HG03135 (cell line): Measurements from ENCODE around the gene LCE5A.
"Not testable (repeated sequence)": the region's sequence is repeated elsewhere in the genome, so short reads cannot be mapped to it uniquely, and the experiment has no call there.

Experiments
- ATAC-seq: cut with Tn5 transposase; IDR thresholded peaks from one replicate; pipeline ENCODE4 v1.9.1; 2021; ENCODE audit warnings: mild to moderate bottlenecking, moderate library complexity; ENCODE audit not compliant: unreplicated experiment

The LCE5A gene

GRCh38 chr1:152515434-152515783 is 4.8 kb downstream of the LCE5A start:
- no peak for ATAC-seq

- ATAC-seq, result no peak
These were observed 5.5 kb downstream of the LCE5A start for GRCh38 chr1:152516082-152516481.

GRCh38 chr1:152517237-152517811 is 6.7 kb downstream of the LCE5A start:
- ATAC-seq, result no peak

GRCh38 chr1:152519851-152520250 is 9.2 kb downstream of the LCE5A start:
- no peak for ATAC-seq

- no peak for ATAC-seq
These were observed 10.0 kb downstream of the LCE5A start for GRCh38 chr1:152520561-152521090.

- no peak for ATAC-seq
These were observed 14.6 kb downstream of the LCE5A start for GRCh38 chr1:152525080-152525641.

- no peak for ATAC-seq
These were observed 22.8 kb downstream of the LCE5A start for GRCh38 chr1:152533327-152533938.

GRCh38 chr1:152535774-152536173 is 25.2 kb downstream of the LCE5A start:
- no peak for ATAC-seq

- no peak for ATAC-seq
These were observed 26.9 kb downstream of the LCE5A start for GRCh38 chr1:152537496-152537895.

- ATAC-seq, result no peak
These were observed 29.3 kb downstream of the LCE5A start for GRCh38 chr1:152539901-152540300.

- no peak for ATAC-seq
These were observed 33.2 kb downstream of the LCE5A start for GRCh38 chr1:152543820-152544219.

GRCh38 chr1:152546704-152547103 is 36.1 kb downstream of the LCE5A start:
- no peak for ATAC-seq

GRCh38 chr1:152548358-152548757 is 37.8 kb downstream of the LCE5A start:
- not testable (repeated sequence) for ATAC-seq
